Tibial nerve (tissue), 4 donors: ENCODE results near the gene PLD3.

Source experiments
- CTCF ChIP-seq, 5 experiments: fragments of 200-600 bp in 3 of 5; fragments of 450-650 bp in 2 of 5; sonication (generic) in 3 of 5; IDR thresholded peaks; one replicate each; pipeline ENCODE4 v1.5.1; 2016 to 2019; ENCODE audit warnings: antibody characterized with exemption in 5 of 5, mild to moderate bottlenecking in 3 of 5, moderate library complexity in 2 of 5
- EP300 ChIP-seq, 2 donors: sonication (generic); formaldehyde crosslinking; IDR thresholded peaks; one replicate each; pipeline ENCODE4 v1.6.1; 2017; ENCODE audit warnings: antibody characterized with exemption in 2 of 2, mild to moderate bottlenecking in 1 of 2
- POLR2A ChIP-seq, 2 donors: fragments of 450-650 bp; IDR thresholded peaks; one replicate each; pipeline ENCODE4 v1.6.1; 2017; ENCODE audit warnings: antibody characterized with exemption in 2 of 2, mild to moderate bottlenecking in 2 of 2, moderate library complexity in 2 of 2

GRCh38 chr19:40400559-40400958 is 52.1 kb downstream of the PLD3 start:
- TF ChIP-seq CTCF (IDR thresholded peaks at IDR 0.05), result no peak
- TF ChIP-seq POLR2A (IDR thresholded peaks at IDR 0.05), result no peak
- no peak for TF ChIP-seq EP300 (IDR thresholded peaks at IDR 0.05)
